ENCODE data around the gene HCFC2. TPM values are rescaled to one million over a fixed set of nuclear protein-coding genes. Genes with fewer than 3 reads are reported as not detected.
"Not testable (repeated sequence)": the region's sequence is repeated elsewhere in the genome, so short reads cannot be mapped to it uniquely, and the experiment has no call there.

The HCFC2 gene
- total and polyA plus RNA-seq, 4 donors: 5.8 to 17.4 (median 9.9) TPM

DNA sequence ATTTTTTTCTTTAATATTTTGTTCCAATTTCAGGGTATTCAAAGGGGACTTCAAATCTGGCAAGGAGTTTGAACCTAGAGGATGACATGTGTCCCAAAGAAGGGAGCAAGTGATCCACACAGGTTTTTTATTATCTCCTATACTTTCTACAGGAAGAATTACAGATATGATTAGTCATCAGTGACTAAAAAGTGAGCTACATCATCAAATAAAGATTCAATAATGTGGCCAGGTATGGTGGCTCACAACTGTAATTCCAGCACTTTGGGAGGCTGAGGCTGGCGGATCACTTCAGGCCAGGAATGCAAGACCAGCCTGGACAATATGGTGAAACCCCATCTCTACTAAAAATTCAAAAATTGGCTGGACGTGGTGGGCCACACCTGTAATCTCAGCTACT, 38.6 kb upstream of the HCFC2 start:
- H3K27ac ChIP-seq (ENCODE audit: low read depth in 1 of 2, low read length in 2 of 2): no peak overlapping the region
- no peaks in the 10 kb centered on the region for H3K4me1 ChIP-seq (ENCODE audit: control insufficient read depth in 4 of 4, insufficient read depth in 4 of 4, low read length in 3 of 4)
- DNase-seq (ENCODE audit: low spot score): no peak
- 97% methylated on average over 2 of the region's 2 CpGs for WGBS
- H3K9me3 ChIP-seq (ENCODE audit: control insufficient read depth in 4 of 4, low read length in 3 of 4): no peaks in the 10 kb centered on the region
- no peak overlapping the region for H3K9ac ChIP-seq (ENCODE audit: low read depth in 1 of 2, low read length in 2 of 2)
- TF ChIP-seq GABPA (IDR thresholded peaks at IDR 0.05 in 1 of 2, conservative IDR thresholded peaks at IDR 0.05 in 1 of 2) (no peak), HNF4G (IDR thresholded peaks at IDR 0.05) (no peak), EGR1 (IDR thresholded peaks at IDR 0.05; ENCODE audit: low read depth in 2 of 2) (no peak), HNF4A (conservative IDR thresholded peaks at IDR 0.05) (no peak), YY1 (IDR thresholded peaks at IDR 0.05) (no peak), FOXA1 (IDR thresholded peaks at IDR 0.05) (no peak), JUND (IDR thresholded peaks at IDR 0.05) (no peak), RXRA (IDR thresholded peaks at IDR 0.05) (no peak), TAF1 (conservative IDR thresholded peaks at IDR 0.05) (no peak), RAD21 (IDR thresholded peaks at IDR 0.05) (no peak)
- TF ChIP-seq, protein P1, sequence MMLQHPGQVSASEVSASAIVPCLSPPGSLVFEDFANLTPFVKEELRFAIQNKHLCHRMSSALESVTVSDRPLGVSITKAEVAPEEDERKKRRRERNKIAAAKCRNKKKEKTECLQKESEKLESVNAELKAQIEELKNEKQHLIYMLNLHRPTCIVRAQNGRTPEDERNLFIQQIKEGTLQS (IDR thresholded peaks at IDR 0.05): no peak
- TF ChIP-seq, protein P2, sequence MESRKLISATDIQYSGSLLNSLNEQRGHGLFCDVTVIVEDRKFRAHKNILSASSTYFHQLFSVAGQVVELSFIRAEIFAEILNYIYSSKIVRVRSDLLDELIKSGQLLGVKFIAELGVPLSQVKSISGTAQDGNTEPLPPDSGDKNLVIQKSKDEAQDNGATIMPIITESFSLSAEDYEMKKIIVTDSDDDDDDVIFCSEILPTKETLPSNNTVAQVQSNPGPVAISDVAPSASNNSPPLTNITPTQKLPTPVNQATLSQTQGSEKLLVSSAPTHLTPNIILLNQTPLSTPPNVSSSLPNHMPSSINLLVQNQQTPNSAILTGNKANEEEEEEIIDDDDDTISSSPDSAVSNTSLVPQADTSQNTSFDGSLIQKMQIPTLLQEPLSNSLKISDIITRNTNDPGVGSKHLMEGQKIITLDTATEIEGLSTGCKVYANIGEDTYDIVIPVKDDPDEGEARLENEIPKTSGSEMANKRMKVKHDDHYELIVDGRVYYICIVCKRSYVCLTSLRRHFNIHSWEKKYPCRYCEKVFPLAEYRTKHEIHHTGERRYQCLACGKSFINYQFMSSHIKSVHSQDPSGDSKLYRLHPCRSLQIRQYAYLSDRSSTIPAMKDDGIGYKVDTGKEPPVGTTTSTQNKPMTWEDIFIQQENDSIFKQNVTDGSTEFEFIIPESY (IDR thresholded peaks at IDR 0.05): no peak
- TF ChIP-seq, protein P3, sequence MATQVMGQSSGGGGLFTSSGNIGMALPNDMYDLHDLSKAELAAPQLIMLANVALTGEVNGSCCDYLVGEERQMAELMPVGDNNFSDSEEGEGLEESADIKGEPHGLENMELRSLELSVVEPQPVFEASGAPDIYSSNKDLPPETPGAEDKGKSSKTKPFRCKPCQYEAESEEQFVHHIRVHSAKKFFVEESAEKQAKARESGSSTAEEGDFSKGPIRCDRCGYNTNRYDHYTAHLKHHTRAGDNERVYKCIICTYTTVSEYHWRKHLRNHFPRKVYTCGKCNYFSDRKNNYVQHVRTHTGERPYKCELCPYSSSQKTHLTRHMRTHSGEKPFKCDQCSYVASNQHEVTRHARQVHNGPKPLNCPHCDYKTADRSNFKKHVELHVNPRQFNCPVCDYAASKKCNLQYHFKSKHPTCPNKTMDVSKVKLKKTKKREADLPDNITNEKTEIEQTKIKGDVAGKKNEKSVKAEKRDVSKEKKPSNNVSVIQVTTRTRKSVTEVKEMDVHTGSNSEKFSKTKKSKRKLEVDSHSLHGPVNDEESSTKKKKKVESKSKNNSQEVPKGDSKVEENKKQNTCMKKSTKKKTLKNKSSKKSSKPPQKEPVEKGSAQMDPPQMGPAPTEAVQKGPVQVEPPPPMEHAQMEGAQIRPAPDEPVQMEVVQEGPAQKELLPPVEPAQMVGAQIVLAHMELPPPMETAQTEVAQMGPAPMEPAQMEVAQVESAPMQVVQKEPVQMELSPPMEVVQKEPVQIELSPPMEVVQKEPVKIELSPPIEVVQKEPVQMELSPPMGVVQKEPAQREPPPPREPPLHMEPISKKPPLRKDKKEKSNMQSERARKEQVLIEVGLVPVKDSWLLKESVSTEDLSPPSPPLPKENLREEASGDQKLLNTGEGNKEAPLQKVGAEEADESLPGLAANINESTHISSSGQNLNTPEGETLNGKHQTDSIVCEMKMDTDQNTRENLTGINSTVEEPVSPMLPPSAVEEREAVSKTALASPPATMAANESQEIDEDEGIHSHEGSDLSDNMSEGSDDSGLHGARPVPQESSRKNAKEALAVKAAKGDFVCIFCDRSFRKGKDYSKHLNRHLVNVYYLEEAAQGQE (IDR thresholded peaks at IDR 0.05): no peak
- no peak overlapping the region for H3K4me3 ChIP-seq (ENCODE audit: low read depth in 1 of 3, low read length in 3 of 3)
- H3K36me3 ChIP-seq (ENCODE audit: control insufficient read depth in 4 of 4, insufficient read depth in 3 of 4, low read depth in 1 of 4, low read length in 3 of 4): peaks cover 0 to 1% (median 0%) of the 10 kb centered on the region in 4 donors
- no peaks in the 10 kb centered on the region for H3K27me3 ChIP-seq (ENCODE audit: control insufficient read depth in 4 of 4, insufficient read depth in 4 of 4, low read length in 3 of 4)

DNA sequence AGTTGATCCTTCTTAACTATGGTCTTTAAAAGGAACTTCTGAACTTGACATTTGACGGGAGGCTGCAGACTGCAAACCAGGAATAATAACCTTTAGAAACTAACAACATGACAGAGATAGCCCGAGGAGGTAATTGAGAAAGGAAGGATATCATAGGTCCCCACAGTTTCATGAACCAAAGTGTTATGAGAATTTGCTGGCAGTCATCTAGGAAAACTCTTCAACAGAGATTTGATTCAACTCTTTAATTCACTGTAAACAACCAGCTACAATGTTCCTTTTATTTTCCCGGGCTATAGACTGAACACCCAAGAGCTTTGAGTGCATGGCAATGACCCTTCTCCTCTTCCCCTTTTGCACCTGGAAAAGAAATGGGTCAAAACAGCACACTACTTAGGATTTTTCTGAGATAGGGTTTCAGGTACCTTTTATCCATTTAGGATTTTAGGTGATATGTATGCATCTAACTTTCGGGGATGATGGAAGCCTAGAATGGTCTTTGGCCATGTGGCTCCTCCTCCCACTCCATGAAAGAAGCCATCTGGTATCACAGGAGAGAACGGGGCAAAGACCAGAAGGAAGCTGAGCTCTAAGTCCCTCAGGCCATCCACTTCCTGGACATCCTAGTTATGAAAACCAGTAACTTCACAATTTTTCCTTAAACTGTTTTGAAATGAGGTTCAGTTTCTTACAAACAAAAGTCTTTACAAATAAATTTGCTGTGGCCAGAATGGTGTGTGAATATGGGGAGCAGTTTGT, 37.3 kb upstream of the HCFC2 start:
- Histone ChIP-seq H3K27me3 (ENCODE audit: control insufficient read depth in 4 of 4, insufficient read depth in 4 of 4, low read length in 3 of 4) (no peaks in the 10 kb centered on the region), H3K4me1 (ENCODE audit: control insufficient read depth in 4 of 4, insufficient read depth in 4 of 4, low read length in 3 of 4) (no peaks in the 10 kb centered on the region), H3K4me3 (ENCODE audit: low read depth in 1 of 3, low read length in 3 of 3) (no peak overlapping the region), H3K27ac (ENCODE audit: low read depth in 1 of 2, low read length in 2 of 2) (no peak overlapping the region), H3K36me3 (ENCODE audit: control insufficient read depth in 4 of 4, insufficient read depth in 3 of 4, low read depth in 1 of 4, low read length in 3 of 4) (no peaks in the 10 kb centered on the region), H3K9me3 (ENCODE audit: control insufficient read depth in 4 of 4, low read length in 3 of 4) (no peaks in the 10 kb centered on the region), H3K9ac (ENCODE audit: low read depth in 1 of 2, low read length in 2 of 2) (no peak overlapping the region)
- TF ChIP-seq HNF4G (IDR thresholded peaks at IDR 0.05): no peak
- no peak for TF ChIP-seq JUND (IDR thresholded peaks at IDR 0.05)
- TF ChIP-seq SP1 (IDR thresholded peaks at IDR 0.05): no peak
- WGBS: 62% methylated on average over 5 of the region's 5 CpGs
- DNase-seq (ENCODE audit: low spot score): no peak

DNA sequence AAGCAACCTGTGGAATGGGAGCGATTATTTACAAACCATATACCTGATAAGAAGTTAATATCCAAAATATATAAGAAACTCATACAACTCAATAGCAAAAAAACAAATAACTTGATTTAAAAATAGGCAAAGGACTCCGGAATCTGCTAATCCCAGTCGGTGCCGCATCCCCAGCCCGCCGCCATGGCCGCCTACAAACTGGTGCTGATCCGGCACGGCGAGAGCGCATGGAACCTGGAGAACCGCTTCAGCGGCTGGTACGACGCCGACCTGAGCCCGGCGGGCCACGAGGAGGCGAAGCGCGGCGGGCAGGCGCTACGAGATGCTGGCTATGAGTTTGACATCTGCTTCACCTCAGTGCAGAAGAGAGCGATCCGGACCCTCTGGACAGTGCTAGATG, 33.7 kb upstream of the HCFC2 start:
- not testable (repeated sequence) for H3K4me3 ChIP-seq (ENCODE audit: low read depth in 1 of 3, low read length in 3 of 3); H3K9me3 ChIP-seq (ENCODE audit: control insufficient read depth in 4 of 4, low read length in 3 of 4); H3K4me1 ChIP-seq (ENCODE audit: control insufficient read depth in 4 of 4, insufficient read depth in 4 of 4, low read length in 3 of 4); H3K27ac ChIP-seq (ENCODE audit: low read depth in 1 of 2, low read length in 2 of 2); H3K36me3 ChIP-seq (ENCODE audit: control insufficient read depth in 4 of 4, insufficient read depth in 3 of 4, low read depth in 1 of 4, low read length in 3 of 4); H3K27me3 ChIP-seq (ENCODE audit: control insufficient read depth in 4 of 4, insufficient read depth in 4 of 4, low read length in 3 of 4); H3K9ac ChIP-seq (ENCODE audit: low read depth in 1 of 2, low read length in 2 of 2); DNase-seq (ENCODE audit: low spot score)
- WGBS: 84% methylated on average over 10 of the region's 27 CpGs

DNA sequence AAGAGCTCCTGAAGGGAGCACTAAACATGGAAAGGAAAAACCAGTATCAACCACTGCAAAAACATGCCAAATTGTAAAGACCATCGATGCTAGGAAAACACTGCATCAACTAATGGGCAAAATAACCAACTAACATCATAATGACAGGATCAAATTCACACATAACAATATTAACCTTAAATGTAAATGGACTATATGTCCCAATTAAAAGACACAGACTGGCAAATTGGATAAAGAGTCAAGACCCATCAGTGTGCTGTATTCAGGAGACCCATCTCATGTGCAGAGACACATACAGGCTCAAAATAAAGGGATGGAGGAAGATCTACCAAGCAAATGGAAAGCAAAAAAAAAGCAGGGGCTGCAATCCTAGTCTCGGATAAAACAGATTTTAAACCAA, 28.2 kb upstream of the HCFC2 start:
- H3K9ac ChIP-seq (ENCODE audit: low read depth in 1 of 2, low read length in 2 of 2); DNase-seq (ENCODE audit: low spot score); H3K36me3 ChIP-seq (ENCODE audit: control insufficient read depth in 4 of 4, insufficient read depth in 3 of 4, low read depth in 1 of 4, low read length in 3 of 4); H3K9me3 ChIP-seq (ENCODE audit: control insufficient read depth in 4 of 4, low read length in 3 of 4); H3K27ac ChIP-seq (ENCODE audit: low read depth in 1 of 2, low read length in 2 of 2); H3K27me3 ChIP-seq (ENCODE audit: control insufficient read depth in 4 of 4, insufficient read depth in 4 of 4, low read length in 3 of 4); H3K4me1 ChIP-seq (ENCODE audit: control insufficient read depth in 4 of 4, insufficient read depth in 4 of 4, low read length in 3 of 4); H3K4me3 ChIP-seq (ENCODE audit: low read depth in 1 of 3, low read length in 3 of 3): not testable (repeated sequence)
- 85% methylated on average over 2 of the region's 2 CpGs for WGBS

DNA sequence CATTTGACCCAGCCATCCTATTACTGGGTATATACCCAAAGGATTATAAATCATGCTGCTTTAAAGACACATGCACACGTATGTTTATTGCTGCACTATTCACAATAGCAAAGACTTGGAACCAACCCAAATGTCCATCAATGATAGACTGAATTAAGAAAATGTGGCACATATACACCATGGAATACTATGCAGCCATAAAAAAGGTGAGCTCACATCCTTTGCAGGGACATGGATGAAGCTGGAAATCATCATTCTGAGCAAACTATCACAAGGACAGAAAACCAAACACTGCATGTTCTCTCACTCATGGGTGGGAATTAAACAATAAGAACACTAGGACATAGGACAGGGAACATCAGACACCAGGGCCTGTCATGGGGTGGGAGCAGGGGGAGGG, 24.6 kb upstream of the HCFC2 start:
- not testable (repeated sequence) for H3K4me1 ChIP-seq (ENCODE audit: control insufficient read depth in 4 of 4, insufficient read depth in 4 of 4, low read length in 3 of 4); H3K27ac ChIP-seq (ENCODE audit: low read depth in 1 of 2, low read length in 2 of 2); H3K4me3 ChIP-seq (ENCODE audit: low read depth in 1 of 3, low read length in 3 of 3); DNase-seq (ENCODE audit: low spot score); H3K36me3 ChIP-seq (ENCODE audit: control insufficient read depth in 4 of 4, insufficient read depth in 3 of 4, low read depth in 1 of 4, low read length in 3 of 4); H3K9me3 ChIP-seq (ENCODE audit: control insufficient read depth in 4 of 4, low read length in 3 of 4); H3K27me3 ChIP-seq (ENCODE audit: control insufficient read depth in 4 of 4, insufficient read depth in 4 of 4, low read length in 3 of 4); H3K9ac ChIP-seq (ENCODE audit: low read depth in 1 of 2, low read length in 2 of 2)
- WGBS: 92% methylated on average over 1 of the region's 1 CpG

Data from liver (tissue), 9 donors.